Transverse colon (tissue), 4 donors: ENCODE measurements around the gene NCKAP5. TPM values are rescaled to one million over a fixed set of nuclear protein-coding genes. Genes with fewer than 3 reads are reported as not detected.

Experiments
- DNase-seq: peaks from one replicate; pipeline ENCODE4 v3.0.0-alpha.2; 2019
- H3K27ac ChIP-seq, 4 donors: fragments of 200-600 bp; sonication (generic); 2 replicates each; pipeline ENCODE4 v1.5.1; 2016 to 2018; ENCODE audit warnings: inconsistent platforms in 4 of 4
- H3K27me3 ChIP-seq: fragments of 200-600 bp; sonication (generic); 2 replicates; pipeline ENCODE4 v1.5.1; 2017; ENCODE audit warnings: inconsistent platforms
- H3K36me3 ChIP-seq, 4 donors: fragments of 200-600 bp; sonication (generic); 2 replicates each; pipeline ENCODE4 v1.5.1; 2017 to 2019; ENCODE audit warnings: inconsistent platforms in 4 of 4
- H3K4me1 ChIP-seq, 4 donors: fragments of 200-600 bp; sonication (generic); 2 replicates each; pipeline ENCODE4 v1.5.1; 2017 to 2020; ENCODE audit warnings: inconsistent platforms in 4 of 4
- H3K4me3 ChIP-seq, 4 donors: fragments of 200-600 bp; sonication (generic); 1 replicate in 1 of 4; 2 replicates in 3 of 4; pipeline versions ENCODE4 v1.5.1 to v1.6.1; 2017 to 2019; ENCODE audit warnings: inconsistent platforms in 4 of 4
- H3K9me3 ChIP-seq, 2 donors: fragments of 200-600 bp; sonication (generic); 2 replicates each; pipeline ENCODE4 v1.5.1; 2017 to 2019; ENCODE audit warnings: inconsistent platforms in 2 of 2
- EP300 ChIP-seq: sonication (generic); formaldehyde crosslinking; IDR thresholded peaks from one replicate; pipeline ENCODE4 v1.6.1; 2017; ENCODE audit warnings: antibody characterized with exemption, low read depth
- POLR2A ChIP-seq: fragments of 450-650 bp; IDR thresholded peaks from one replicate; pipeline ENCODE4 v1.6.1; 2016; ENCODE audit warnings: antibody characterized with exemption, mild to moderate bottlenecking, moderate library complexity
- POLR2AphosphoS5 ChIP-seq, 3 donors: sonication (generic); formaldehyde crosslinking; IDR thresholded peaks; one replicate each; pipeline ENCODE4 v1.6.1; 2016; ENCODE audit warnings: antibody characterized with exemption in 3 of 3
- WGBS, 2 donors: methylation state at CpG; one replicate each; pipeline ENCODE4 v1.1.5; 2018; ENCODE audit warnings: low coverage in 1 of 2; 5-methylcytosine and 5-hydroxymethylcytosine counted together
- in situ Hi-C, 4 donors: fragments of 200-750 bp; cut with MboI; loops; one replicate each; pipeline versions ENCODE4 v1.15.0 to v1.15.1; 2017; ENCODE audit warnings: low sequenced_read_pairs in 3 of 4, low pct_ligation_motif_present in 1 of 4, low pct_unique_long_range_greater_than_20kb in 1 of 4
- intact Hi-C: fragments of 100-400 bp; cut with DNase I; formaldehyde crosslinking; loops from one replicate; pipeline ENCODE4 v1.15.1; 2023; ENCODE audit warnings: low total_unique reads
- total RNA-seq, 4 donors: library from RNA; depleted of rRNA; stranded (reverse); fragments of >200 nt; gene quantifications; one replicate each; pipeline ENCODE4 v1.1.0, GENCODE V29; 2016
- TF ChIP-seq, protein P1 (sequence below), 5 experiments: fragments of 200-600 bp in 3 of 5; fragments of 450-650 bp in 2 of 5; sonication (generic) in 3 of 5; IDR thresholded peaks; 1 replicate in 2 of 5; 2 replicates in 3 of 5; pipeline ENCODE4 v1.5.1; 2016 to 2017; ENCODE audit warnings: antibody characterized with exemption in 5 of 5, inconsistent platforms in 3 of 5, mild to moderate bottlenecking in 2 of 5, moderate library complexity in 1 of 5

Gene NCKAP5
- total RNA-seq, 4 donors from 2014 or later, result 1.1 to 10.9 (median 5.0) TPM

DNA sequence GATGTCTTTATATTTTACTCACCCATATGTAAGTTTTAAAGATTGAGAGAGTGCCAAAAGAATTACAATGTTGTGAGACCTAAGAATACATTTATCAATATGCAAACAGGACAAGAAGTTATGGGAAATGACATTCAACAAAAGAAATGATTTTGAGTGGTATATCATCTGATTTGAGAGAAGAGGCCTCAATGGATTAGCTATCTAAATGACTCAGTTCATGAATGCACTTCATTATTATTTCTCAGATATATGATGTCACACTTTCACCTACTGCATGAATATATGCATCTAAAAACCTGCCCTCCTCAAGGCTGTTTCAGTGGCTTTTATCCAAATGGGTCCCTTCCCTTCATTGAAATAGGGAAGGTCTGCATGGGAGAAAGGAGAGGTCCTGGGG is 769.9 kb downstream of the NCKAP5 start:
- Histone ChIP-seq H3K4me3 (no peak overlapping the region), H3K4me1 (no peaks in the 10 kb centered on the region), H3K9me3 (no peaks in the 10 kb centered on the region), H3K27ac (no peak overlapping the region), H3K27me3 (no peaks in the 10 kb centered on the region), H3K36me3 (no peaks in the 10 kb centered on the region)
- no peak for TF ChIP-seq POLR2A
- in situ Hi-C loops, result no loop called here
- no peak for DNase-seq
- intact Hi-C loops, result no loop called here

GRCh38 chr2:132797556-132797955 is 770.7 kb downstream of the NCKAP5 start:
- Histone ChIP-seq H3K27ac (no peak overlapping the region), H3K9me3 (no peaks in the 10 kb centered on the region), H3K4me3 (no peak overlapping the region), H3K36me3 (no peaks in the 10 kb centered on the region), H3K4me1 (no peaks in the 10 kb centered on the region), H3K27me3 (no peaks in the 10 kb centered on the region)
- in situ Hi-C loops, result no loop called here
- no peak for TF ChIP-seq POLR2A
- TF ChIP-seq POLR2AphosphoS5 (IDR thresholded peaks at IDR 0.05), result no peak
- TF ChIP-seq, protein P1, sequence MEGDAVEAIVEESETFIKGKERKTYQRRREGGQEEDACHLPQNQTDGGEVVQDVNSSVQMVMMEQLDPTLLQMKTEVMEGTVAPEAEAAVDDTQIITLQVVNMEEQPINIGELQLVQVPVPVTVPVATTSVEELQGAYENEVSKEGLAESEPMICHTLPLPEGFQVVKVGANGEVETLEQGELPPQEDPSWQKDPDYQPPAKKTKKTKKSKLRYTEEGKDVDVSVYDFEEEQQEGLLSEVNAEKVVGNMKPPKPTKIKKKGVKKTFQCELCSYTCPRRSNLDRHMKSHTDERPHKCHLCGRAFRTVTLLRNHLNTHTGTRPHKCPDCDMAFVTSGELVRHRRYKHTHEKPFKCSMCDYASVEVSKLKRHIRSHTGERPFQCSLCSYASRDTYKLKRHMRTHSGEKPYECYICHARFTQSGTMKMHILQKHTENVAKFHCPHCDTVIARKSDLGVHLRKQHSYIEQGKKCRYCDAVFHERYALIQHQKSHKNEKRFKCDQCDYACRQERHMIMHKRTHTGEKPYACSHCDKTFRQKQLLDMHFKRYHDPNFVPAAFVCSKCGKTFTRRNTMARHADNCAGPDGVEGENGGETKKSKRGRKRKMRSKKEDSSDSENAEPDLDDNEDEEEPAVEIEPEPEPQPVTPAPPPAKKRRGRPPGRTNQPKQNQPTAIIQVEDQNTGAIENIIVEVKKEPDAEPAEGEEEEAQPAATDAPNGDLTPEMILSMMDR (IDR thresholded peaks at IDR 0.05), result no peak
- no peak for TF ChIP-seq EP300
- no peak for DNase-seq
- intact Hi-C loops, result no loop called here
- 89 to 90% methylated on average over 3 of the region's 3 CpGs for WGBS, 2 donors

- intact Hi-C loops, result no loop called here
- no peaks in the 10 kb centered on the region for H3K9me3 ChIP-seq
- no peak overlapping the region for H3K4me3 ChIP-seq
- H3K27me3 ChIP-seq, result no peaks in the 10 kb centered on the region
- TF ChIP-seq POLR2AphosphoS5 (IDR thresholded peaks at IDR 0.05), result no peak
- TF ChIP-seq, protein P1 (IDR thresholded peaks at IDR 0.05), result no peak
- TF ChIP-seq EP300, result no peak
- TF ChIP-seq POLR2A, result no peak
- no peaks in the 10 kb centered on the region for H3K36me3 ChIP-seq
- WGBS, 2 donors, result 56 to 72% methylated on average over 3 of the region's 3 CpGs
- in situ Hi-C loops, result no loop called here
- H3K27ac ChIP-seq, result no peak overlapping the region
- no peak for DNase-seq
- H3K4me1 ChIP-seq, result no peaks in the 10 kb centered on the region
These were observed 771.2 kb downstream of the NCKAP5 start for GRCh38 chr2:132797071-132797470.

DNA sequence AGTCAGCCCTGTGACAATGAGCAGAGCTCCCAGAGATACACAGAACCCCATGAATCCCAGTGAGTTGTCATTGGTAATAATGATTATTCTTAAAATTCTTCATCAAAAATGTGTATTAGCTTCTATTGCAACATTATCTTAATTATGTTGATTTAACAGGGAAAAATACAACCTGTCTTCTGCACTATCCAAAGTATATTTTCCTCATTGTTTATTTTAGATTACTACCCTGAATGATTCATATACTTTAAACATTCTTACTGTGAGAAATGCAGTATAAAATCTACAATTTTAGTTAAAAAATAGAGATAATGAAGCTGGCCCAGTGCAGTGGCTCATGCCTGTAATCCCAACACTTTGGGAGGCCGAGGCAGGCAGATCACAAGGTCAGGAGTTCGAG is 773.0 kb downstream of the NCKAP5 start:
- Histone ChIP-seq H3K4me3 (no peak overlapping the region), H3K27ac (no peak overlapping the region), H3K36me3 (no peaks in the 10 kb centered on the region), H3K9me3 (no peaks in the 10 kb centered on the region), H3K4me1 (no peaks in the 10 kb centered on the region), H3K27me3 (no peaks in the 10 kb centered on the region)
- no peak for TF ChIP-seq POLR2A
- TF ChIP-seq EP300, result no peak
- TF ChIP-seq, protein P1 (IDR thresholded peaks at IDR 0.05), result no peak
- TF ChIP-seq POLR2AphosphoS5 (IDR thresholded peaks at IDR 0.05), result no peak
- WGBS, 2 donors, result 76 to 85% methylated on average over 2 of the region's 2 CpGs
- no peak for DNase-seq
- in situ Hi-C loops (no loop called here), intact Hi-C loops (no loop called here)

- no peaks in the 10 kb centered on the region for H3K27me3 ChIP-seq
- 87% methylated on average over 8 of the region's 8 CpGs; no CpG with 5 or more reads in 1 of the 2 donors for WGBS, 2 donors
- in situ Hi-C loops (no loop called here), intact Hi-C loops (no loop called here)
- H3K27ac ChIP-seq, result no peak overlapping the region
- no peak overlapping the region for H3K4me3 ChIP-seq
- H3K4me1 ChIP-seq, result no peaks in the 10 kb centered on the region
- no peak for DNase-seq
- TF ChIP-seq EP300 (no peak), POLR2A (no peak), POLR2AphosphoS5 (IDR thresholded peaks at IDR 0.05) (no peak)
- TF ChIP-seq, protein P1 (IDR thresholded peaks at IDR 0.05), result no peak
- no peaks in the 10 kb centered on the region for H3K9me3 ChIP-seq
- no peaks in the 10 kb centered on the region for H3K36me3 ChIP-seq
These were observed 774.7 kb downstream of the NCKAP5 start for GRCh38 chr2:132793532-132793931.
